OCI-LY1 (cell line): ENCODE measurements around the gene PPCDC.
"Not testable (repeated sequence)": the region's sequence is repeated elsewhere in the genome, so short reads cannot be mapped to it uniquely, and the experiment has no call there.

ENCODE experiments used
- H2AFZ ChIP-seq: fragments of 200-600 bp; sonication (generic), shearing (Covaris generic); 2 replicates; pipeline ENCODE4 v1.6.0; 2014; ENCODE audit warnings: antibody characterized with exemption, mild to moderate bottlenecking, low read length
- H3F3A ChIP-seq: fragments of 200-600 bp; sonication (generic), shearing (Covaris generic); 2 replicates; pipeline ENCODE4 v1.6.0; 2014; ENCODE audit warnings: mild to moderate bottlenecking, antibody characterized with exemption, low read length, moderate library complexity; ENCODE audit not compliant: insufficient read depth
- H3K27ac ChIP-seq: fragments of 200-600 bp; sonication (generic); 2 replicates; pipeline ENCODE4 v1.5.1; 2014; ENCODE audit warnings: low read length, mixed run types, mild to moderate bottlenecking, low read depth; ENCODE audit not compliant: poor library complexity, severe bottlenecking
- H3K27me3 ChIP-seq: fragments of 200-600 bp; sonication (generic); 2 replicates; pipeline ENCODE4 v1.6.0; 2014; ENCODE audit warnings: antibody characterized with exemption, mild to moderate bottlenecking, low read length, moderate library complexity; ENCODE audit not compliant: insufficient read depth
- H3K36me3 ChIP-seq: fragments of 200-600 bp; sonication (generic); 2 replicates; pipeline ENCODE4 v1.6.1; 2014; ENCODE audit warnings: mild to moderate bottlenecking, antibody characterized with exemption, low read length, moderate library complexity, mixed read lengths; ENCODE audit not compliant: insufficient read depth
- H3K4me1 ChIP-seq: fragments of 200-600 bp; sonication (generic); 2 replicates; pipeline ENCODE4 v1.5.1; 2014; ENCODE audit warnings: mild to moderate bottlenecking, low read length, moderate library complexity; ENCODE audit not compliant: insufficient read depth, severe bottlenecking
- H3K4me2 ChIP-seq: fragments of 200-600 bp; sonication (generic), shearing (Covaris generic); 2 replicates; pipeline ENCODE4 v1.6.1; 2014; ENCODE audit warnings: low read length
- H3K4me3 ChIP-seq: fragments of 200-600 bp; sonication (generic); 2 replicates; pipeline ENCODE4 v1.5.1; 2014; ENCODE audit warnings: low read length, low read depth, mild to moderate bottlenecking, mixed read lengths; ENCODE audit not compliant: poor library complexity, severe bottlenecking
- H3K79me2 ChIP-seq: fragments of 200-600 bp; shearing (Covaris generic); 2 replicates; pipeline ENCODE4 v1.6.1; 2016; ENCODE audit warnings: mixed run types, low read length, mixed read lengths; ENCODE audit not compliant: insufficient read depth
- H3K9ac ChIP-seq: fragments of 200-600 bp; sonication (generic), shearing (Covaris generic); 2 replicates; pipeline ENCODE4 v1.6.1; 2014; ENCODE audit warnings: mild to moderate bottlenecking, low read length, mixed read lengths
- H3K9me2 ChIP-seq: fragments of 200-600 bp; sonication (generic), shearing (Covaris generic); 2 replicates; pipeline ENCODE4 v1.6.1; 2014; ENCODE audit warnings: low read depth, mild to moderate bottlenecking, low read length, mixed read lengths
- H3K9me3 ChIP-seq: fragments of 200-600 bp; shearing (Covaris generic); 2 replicates; pipeline ENCODE4 v1.6.1; 2014; ENCODE audit warnings: low read length, mixed read lengths
- H4K20me1 ChIP-seq: fragments of 200-600 bp; sonication (generic), shearing (Covaris generic); 2 replicates; pipeline ENCODE4 v1.6.0; 2016; ENCODE audit warnings: mild to moderate bottlenecking, low read length; ENCODE audit not compliant: insufficient read depth
- EZH2 ChIP-seq: fragments of 200-600 bp; sonication (generic), shearing (Covaris generic); IDR thresholded peaks from 2 replicates; pipeline ENCODE4 v1.8.0; 2017; ENCODE audit warnings: borderline replicate concordance, mixed run types, mild to moderate bottlenecking, antibody characterized with exemption, low read length, moderate library complexity, mixed read lengths
- TF ChIP-seq, protein P1 (sequence below): fragments of 200-600 bp; sonication (generic), shearing (Covaris generic); IDR thresholded peaks from 2 replicates; pipeline ENCODE4 v1.5.1; 2017; ENCODE audit warnings: mild to moderate bottlenecking, antibody characterized with exemption, low read length, moderate library complexity, mixed read lengths

Gene PPCDC

DNA sequence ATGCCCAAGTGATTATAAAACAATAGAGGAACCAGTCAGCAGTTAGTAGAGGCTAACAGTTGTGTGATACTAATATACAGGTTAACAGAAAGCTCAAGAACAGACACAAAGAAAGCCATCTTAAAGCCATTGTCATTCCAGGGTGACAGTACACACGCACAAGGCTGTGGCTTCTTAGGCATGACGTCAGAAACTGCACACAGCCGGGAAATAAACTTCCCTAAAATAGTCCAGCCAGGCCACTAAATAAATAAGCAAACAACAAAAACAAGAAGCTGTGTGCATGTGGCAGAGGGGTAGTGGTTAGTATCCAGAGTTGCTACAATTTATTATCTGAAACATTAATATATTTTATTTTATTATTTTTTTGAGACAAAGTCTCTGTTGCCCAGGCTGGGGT is 49.8 kb downstream of the PPCDC start:
- Histone ChIP-seq H3K4me2 (no peak overlapping the region), H3K79me2 (no peaks in the 10 kb centered on the region), H4K20me1 (no peaks in the 10 kb centered on the region), H3K4me3 (no peak overlapping the region), H3K27ac (no peak overlapping the region), H2AFZ (no peak overlapping the region), H3F3A (no peaks in the 10 kb centered on the region), H3K9ac (no peak overlapping the region), H3K9me2 (no peaks in the 10 kb centered on the region), H3K4me1 (no peaks in the 10 kb centered on the region), H3K36me3 (no peaks in the 10 kb centered on the region; the same call in 1 of the 2 replicates), H3K27me3 (no peaks in the 10 kb centered on the region), H3K9me3 (peaks cover 6% of the 10 kb centered on the region; the same call in 1 of the 2 replicates)
- TF ChIP-seq, protein P1, sequence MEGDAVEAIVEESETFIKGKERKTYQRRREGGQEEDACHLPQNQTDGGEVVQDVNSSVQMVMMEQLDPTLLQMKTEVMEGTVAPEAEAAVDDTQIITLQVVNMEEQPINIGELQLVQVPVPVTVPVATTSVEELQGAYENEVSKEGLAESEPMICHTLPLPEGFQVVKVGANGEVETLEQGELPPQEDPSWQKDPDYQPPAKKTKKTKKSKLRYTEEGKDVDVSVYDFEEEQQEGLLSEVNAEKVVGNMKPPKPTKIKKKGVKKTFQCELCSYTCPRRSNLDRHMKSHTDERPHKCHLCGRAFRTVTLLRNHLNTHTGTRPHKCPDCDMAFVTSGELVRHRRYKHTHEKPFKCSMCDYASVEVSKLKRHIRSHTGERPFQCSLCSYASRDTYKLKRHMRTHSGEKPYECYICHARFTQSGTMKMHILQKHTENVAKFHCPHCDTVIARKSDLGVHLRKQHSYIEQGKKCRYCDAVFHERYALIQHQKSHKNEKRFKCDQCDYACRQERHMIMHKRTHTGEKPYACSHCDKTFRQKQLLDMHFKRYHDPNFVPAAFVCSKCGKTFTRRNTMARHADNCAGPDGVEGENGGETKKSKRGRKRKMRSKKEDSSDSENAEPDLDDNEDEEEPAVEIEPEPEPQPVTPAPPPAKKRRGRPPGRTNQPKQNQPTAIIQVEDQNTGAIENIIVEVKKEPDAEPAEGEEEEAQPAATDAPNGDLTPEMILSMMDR, result no peak
- TF ChIP-seq EZH2, result no peak

DNA sequence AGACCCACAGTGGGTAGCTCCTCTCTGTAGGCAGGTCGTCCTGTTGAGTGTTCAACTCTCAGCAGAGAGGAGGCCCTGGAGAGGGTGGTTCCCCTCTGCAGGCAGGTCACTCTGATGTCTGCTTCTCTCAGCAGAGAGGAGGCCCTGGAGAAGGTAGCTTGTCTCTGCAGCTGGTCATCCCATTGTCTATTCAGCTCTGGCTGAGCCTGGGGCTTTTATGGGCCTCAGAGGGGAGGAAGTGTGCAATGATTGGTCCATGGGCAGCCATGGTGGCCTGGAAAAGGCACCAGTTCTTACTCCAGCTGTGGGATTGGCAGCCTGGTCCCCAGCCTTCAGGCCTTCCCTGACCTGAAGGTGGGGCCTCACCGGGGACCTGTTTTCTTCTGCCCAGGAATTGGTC is 52.9 kb downstream of the PPCDC start:
- Histone ChIP-seq H3K79me2 (no peaks in the 10 kb centered on the region), H3F3A (no peaks in the 10 kb centered on the region), H3K27me3 (no peaks in the 10 kb centered on the region), H4K20me1 (no peaks in the 10 kb centered on the region), H3K4me2 (no peak overlapping the region), H3K9me3 (peaks cover 8% of the 10 kb centered on the region; the same call in 1 of the 2 replicates), H3K9me2 (no peaks in the 10 kb centered on the region), H3K4me1 (no peaks in the 10 kb centered on the region), H3K27ac (no peak overlapping the region), H3K9ac (no peak overlapping the region), H3K4me3 (no peak overlapping the region), H2AFZ (no peak overlapping the region), H3K36me3 (no peaks in the 10 kb centered on the region)
- TF ChIP-seq EZH2, result no peak
- TF ChIP-seq, protein P1, result no peak

DNA sequence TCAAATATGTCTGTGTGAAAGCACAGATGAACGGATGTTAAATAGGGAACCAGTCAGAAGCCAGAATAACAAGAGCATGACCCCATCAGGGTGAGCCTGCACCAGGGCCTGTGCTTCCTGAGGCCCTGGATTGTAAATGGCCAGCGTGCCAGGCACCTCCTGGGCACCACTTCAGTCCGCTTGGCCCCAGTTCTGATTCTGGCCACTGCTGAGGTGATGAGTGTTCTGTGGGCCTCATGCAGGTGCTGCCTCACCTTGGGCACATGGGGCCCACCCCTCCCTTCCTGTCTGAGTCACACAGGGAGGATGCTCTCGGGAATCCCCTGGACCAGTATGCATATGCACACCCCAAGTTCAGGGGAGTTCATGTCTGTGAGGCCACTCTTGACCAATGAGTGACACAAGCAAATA is 54.2 kb downstream of the PPCDC start:
- not testable (repeated sequence) for H4K20me1 ChIP-seq, H2AFZ ChIP-seq, H3K9ac ChIP-seq, H3K4me1 ChIP-seq, H3K9me2 ChIP-seq, H3K27ac ChIP-seq, H3F3A ChIP-seq, H3K79me2 ChIP-seq, H3K4me2 ChIP-seq, H3K9me3 ChIP-seq, H3K27me3 ChIP-seq, H3K36me3 ChIP-seq, H3K4me3 ChIP-seq

DNA sequence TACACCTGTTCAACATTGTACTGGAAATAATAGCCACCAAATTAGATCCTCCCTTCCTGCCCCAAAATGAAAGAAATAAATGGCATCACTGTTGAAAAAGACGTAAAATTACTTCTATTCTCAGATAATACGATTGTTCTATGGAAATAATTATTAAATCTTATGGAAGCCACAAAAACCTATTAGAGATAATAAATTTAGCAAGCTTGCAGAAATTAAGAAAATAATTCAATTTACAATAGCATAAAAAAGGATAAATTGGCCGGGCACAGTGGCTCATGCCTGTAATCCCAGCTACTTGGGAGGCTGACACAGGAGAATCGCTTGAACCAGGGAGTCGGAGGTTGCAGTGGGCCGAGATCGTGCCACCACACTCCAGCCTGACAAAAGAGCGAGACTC is 57.8 kb downstream of the PPCDC start:
- no peak overlapping the region for H3K27ac ChIP-seq
- no peak overlapping the region for H3K9ac ChIP-seq
- no peaks in the 10 kb centered on the region for H3K27me3 ChIP-seq
- no peaks in the 10 kb centered on the region for H3F3A ChIP-seq
- H4K20me1 ChIP-seq, result no peaks in the 10 kb centered on the region
- no peaks in the 10 kb centered on the region for H3K4me1 ChIP-seq
- no peaks in the 10 kb centered on the region for H3K79me2 ChIP-seq
- no peaks in the 10 kb centered on the region for H3K36me3 ChIP-seq
- H3K9me3 ChIP-seq, result peaks cover 6% of the 10 kb centered on the region; the same call in 1 of the 2 replicates
- H2AFZ ChIP-seq, result no peak overlapping the region
- H3K4me3 ChIP-seq, result no peak overlapping the region
- no peak for TF ChIP-seq EZH2
- TF ChIP-seq, protein P1, result no peak
- H3K9me2 ChIP-seq, result no peaks in the 10 kb centered on the region
- H3K4me2 ChIP-seq, result no peak overlapping the region
